Peyer's patch (tissue), 4 donors: ENCODE results near the gene RPS25.

ENCODE experiments used
- CTCF ChIP-seq, 6 experiments: fragments of 450-650 bp in 4 of 6; fragments of 200-600 bp in 2 of 6; sonication (generic) in 1 of 6; IDR thresholded peaks; one replicate each; pipeline ENCODE4 v1.5.1; 2017 to 2019; ENCODE audit warnings: antibody characterized with exemption in 6 of 6, mild to moderate bottlenecking in 3 of 6, moderate library complexity in 1 of 6
- POLR2A ChIP-seq, 2 donors: fragments of 450-650 bp; IDR thresholded peaks; one replicate each; pipeline ENCODE4 v1.5.1; 2017; ENCODE audit warnings: antibody characterized with exemption in 2 of 2, mild to moderate bottlenecking in 2 of 2, moderate library complexity in 2 of 2

- TF ChIP-seq CTCF (IDR thresholded peaks at IDR 0.05) (no peak), POLR2A (IDR thresholded peaks at IDR 0.05) (no peak)
These were observed 10.4 kb upstream of the RPS25 start for GRCh38 chr11:119028346-119029068.
